Measurements from ENCODE around the gene MYO5B. TPM values are rescaled to one million over a fixed set of nuclear protein-coding genes. Genes with fewer than 3 reads are reported as not detected.

MYO5B gene
- total RNA-seq, 1 experiment from 2014 or later: 56.7 TPM

DNA sequence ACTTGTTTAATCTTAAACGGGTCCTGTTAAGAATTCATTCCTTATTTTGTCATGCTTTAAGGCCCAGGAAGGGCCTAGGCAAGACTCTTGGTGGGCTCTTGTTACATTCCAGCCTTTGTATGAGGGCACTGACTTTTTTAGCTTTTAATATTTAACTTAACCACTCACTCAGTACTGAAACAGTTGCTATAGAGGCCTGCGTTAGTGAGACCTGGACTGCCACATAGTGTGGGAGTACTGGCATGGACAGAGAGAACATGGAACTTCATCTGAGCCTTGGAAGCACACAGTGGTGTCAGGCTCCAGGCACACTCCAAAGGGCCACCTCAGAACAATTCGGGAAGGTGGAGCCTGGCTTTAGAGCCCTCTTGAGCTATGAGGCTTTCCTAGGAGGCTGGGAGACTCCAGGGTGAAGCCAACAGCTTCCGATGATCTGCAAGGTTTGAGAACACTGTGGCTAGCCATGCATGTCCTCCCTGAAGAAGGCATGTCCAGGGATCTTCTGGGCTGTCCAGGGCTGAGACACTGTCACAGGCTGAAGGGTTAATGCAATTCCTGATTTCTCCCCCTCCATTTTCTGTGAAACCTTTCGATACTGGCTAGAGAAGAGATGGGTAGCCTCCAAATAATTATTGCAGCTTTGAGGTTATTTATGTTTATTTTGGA, 226.2 kb downstream of the MYO5B start:
- Mint-ChIP-seq H3K27ac (ENCODE audit: unreplicated experiment) (no peak overlapping the region), H3K27me3 (ENCODE audit: unreplicated experiment) (no peaks in the 10 kb centered on the region), H3K36me3 (ENCODE audit: insufficient read depth, unreplicated experiment) (peaks cover 10% of the 10 kb centered on the region), H3K4me1 (ENCODE audit: low read depth, unreplicated experiment) (peaks cover 44% of the 10 kb centered on the region), H3K4me3 (ENCODE audit: low read depth, unreplicated experiment) (no peak overlapping the region), H3K9me3 (ENCODE audit: low read depth, unreplicated experiment) (no peaks in the 10 kb centered on the region)
- BruUV-seq (replicated peaks): no TSS peak
- intact Hi-C loops (cut with micrococcal nuclease; ENCODE audit: unreplicated experiment): no loop called here
- CTCF ChIA-PET: no interaction called here
- no peak for DNase-seq
- TF ChIP-seq CTCF (IDR thresholded peaks at IDR 0.05; ENCODE audit: unreplicated experiment): no peak

- Mint-ChIP-seq H3K27ac (ENCODE audit: unreplicated experiment) (peak overlapping the region; percentile 64), H3K27me3 (ENCODE audit: unreplicated experiment) (no peaks in the 10 kb centered on the region), H3K4me3 (ENCODE audit: low read depth, unreplicated experiment) (no peak overlapping the region), H3K4me1 (ENCODE audit: low read depth, unreplicated experiment) (peaks cover 39% of the 10 kb centered on the region), H3K9me3 (ENCODE audit: low read depth, unreplicated experiment) (no peaks in the 10 kb centered on the region), H3K36me3 (ENCODE audit: insufficient read depth, unreplicated experiment) (peaks cover 10% of the 10 kb centered on the region)
- no peak for TF ChIP-seq CTCF (IDR thresholded peaks at IDR 0.05; ENCODE audit: unreplicated experiment)
- DNase-seq: no peak
- CTCF ChIA-PET: no interaction called here
- TSS peak; percentile 58 for BruUV-seq (replicated peaks)
- intact Hi-C loops (cut with micrococcal nuclease; ENCODE audit: unreplicated experiment): no loop called here
Measured at GRCh38 chr18:49967636-49968313, 227.2 kb downstream of the MYO5B start.

DNA sequence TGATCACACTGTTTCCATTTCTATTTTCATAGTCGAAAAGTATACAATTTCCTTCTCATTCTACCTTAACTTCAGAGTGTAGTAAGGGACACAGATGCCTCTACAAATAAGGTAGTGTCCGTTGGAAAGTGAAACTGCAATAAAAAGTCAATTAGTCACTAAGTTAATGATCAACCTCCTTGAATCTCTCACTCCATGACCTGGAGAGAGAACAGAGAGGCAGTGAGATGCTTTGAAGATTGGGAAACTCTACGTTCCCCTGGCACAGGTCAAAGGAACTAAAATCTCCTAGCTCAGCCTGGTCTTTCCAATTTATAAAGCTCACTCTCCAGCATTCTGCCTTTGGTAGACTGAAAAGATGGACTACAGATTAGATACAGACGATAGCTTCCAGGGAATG, 227.8 kb downstream of the MYO5B start:
- Mint-ChIP-seq H3K4me1 (ENCODE audit: low read depth, unreplicated experiment) (peaks cover 33% of the 10 kb centered on the region), H3K9me3 (ENCODE audit: low read depth, unreplicated experiment) (no peaks in the 10 kb centered on the region), H3K27ac (ENCODE audit: unreplicated experiment) (peak overlapping the region; percentile 64), H3K27me3 (ENCODE audit: unreplicated experiment) (no peaks in the 10 kb centered on the region), H3K36me3 (ENCODE audit: insufficient read depth, unreplicated experiment) (peaks cover 10% of the 10 kb centered on the region), H3K4me3 (ENCODE audit: low read depth, unreplicated experiment) (peak overlapping the region; percentile 51)
- no TSS peak for BruUV-seq (replicated peaks)
- CTCF ChIA-PET: no interaction called here
- DNase-seq: peak; percentile 25
- intact Hi-C loops (cut with micrococcal nuclease; ENCODE audit: unreplicated experiment): no loop called here
- TF ChIP-seq CTCF (IDR thresholded peaks at IDR 0.05; ENCODE audit: unreplicated experiment): no peak

GRCh38 chr18:49966090-49966489, 228.9 kb downstream of the MYO5B start:
- peak overlapping the region; percentile 64 for H3K27ac Mint-ChIP-seq (ENCODE audit: unreplicated experiment)
- no peaks in the 10 kb centered on the region for H3K9me3 Mint-ChIP-seq (ENCODE audit: low read depth, unreplicated experiment)
- no peaks in the 10 kb centered on the region for H3K27me3 Mint-ChIP-seq (ENCODE audit: unreplicated experiment)
- peak overlapping the region; percentile 51 for H3K4me3 Mint-ChIP-seq (ENCODE audit: low read depth, unreplicated experiment)
- peak; percentile 10 for DNase-seq
- no TSS peak for BruUV-seq (replicated peaks)
- no peak for TF ChIP-seq CTCF (IDR thresholded peaks at IDR 0.05; ENCODE audit: unreplicated experiment)
- CTCF ChIA-PET: interaction anchor here (1.2 kb wide), 1 partner anchor 342 kb away, joined by 3 read pairs; no protein-coding TSS in a partner anchor
- H3K36me3 Mint-ChIP-seq (ENCODE audit: insufficient read depth, unreplicated experiment): peaks cover 10% of the 10 kb centered on the region
- intact Hi-C loops (cut with micrococcal nuclease; ENCODE audit: unreplicated experiment): no loop called here
- peaks cover 30% of the 10 kb centered on the region for H3K4me1 Mint-ChIP-seq (ENCODE audit: low read depth, unreplicated experiment)
